NCI-H82 (cell line): ENCODE results near the gene STRIT1.
A peak's percentile ranks its signal among the peaks of the same experiment; 100 is the strongest.

Experiments used
- DNase-seq: peaks from one replicate; lab custom pipeline; 2025; lab: John Stamatoyannopoulos, UW

STRIT1 gene

DNA sequence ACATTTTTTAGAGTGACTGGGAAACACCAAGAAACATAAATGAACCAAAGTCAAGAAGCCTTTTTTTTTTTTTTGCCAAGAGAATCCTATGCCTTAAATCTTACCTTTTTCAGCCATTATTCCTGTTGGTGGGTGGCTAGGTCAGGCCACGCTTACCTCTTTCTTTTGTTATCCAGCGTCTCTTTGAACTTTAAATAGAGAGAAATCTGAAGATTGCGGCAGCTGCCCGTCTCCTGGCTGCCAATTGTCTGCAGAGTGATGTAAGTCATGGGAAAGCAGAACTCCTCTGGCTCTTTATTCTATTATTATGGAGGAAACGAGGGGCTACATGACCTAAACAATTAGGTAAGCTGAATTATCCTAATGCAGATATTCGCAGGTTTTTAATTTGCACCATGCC is at the start of gene STRIT1:
TSS of gene STRIT1 (minus strand) at position 168 of the 400 bp plus-strand sequence.
- no peak for DNase-seq

DNA sequence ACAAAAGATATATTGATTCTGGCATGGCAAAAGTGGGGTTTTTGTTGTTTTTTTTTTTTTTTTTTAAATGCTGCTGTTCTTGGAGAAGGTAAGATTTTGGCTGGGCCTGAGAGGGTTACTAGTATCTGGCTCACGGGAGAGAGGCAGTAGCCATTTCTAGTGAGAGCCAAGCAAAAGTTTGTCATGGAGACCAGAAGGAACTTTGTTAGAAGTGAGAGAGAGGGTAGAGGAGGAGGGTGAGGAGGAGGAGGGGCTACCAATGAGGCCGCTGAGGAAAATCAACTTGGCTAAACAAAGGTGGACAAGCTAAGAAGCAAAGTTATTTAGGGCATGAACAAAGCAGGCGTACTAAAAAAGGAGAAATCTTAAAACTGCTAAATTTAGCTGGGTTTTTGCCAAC is 48.9 kb upstream of the STRIT1 start:
- no peak for DNase-seq

DNA sequence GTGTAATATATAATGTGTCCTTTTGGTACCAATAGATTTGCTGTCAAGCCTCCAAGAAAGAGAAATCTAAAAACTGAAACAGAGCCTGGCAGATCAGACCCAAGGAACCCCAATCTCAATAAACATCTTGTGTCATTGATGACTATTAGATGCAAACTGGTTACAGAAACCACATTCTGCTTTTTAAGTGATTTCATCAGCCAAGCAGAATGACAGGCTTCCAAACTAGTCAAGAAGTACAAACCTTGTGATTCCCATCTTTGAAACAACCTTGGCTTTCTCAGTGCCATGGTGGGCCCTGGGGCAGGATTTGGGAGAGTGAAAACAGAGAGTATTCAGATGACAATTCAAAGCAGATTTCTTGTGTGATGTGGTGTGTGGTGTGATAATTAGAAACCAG is 45.6 kb upstream of the STRIT1 start:
- DNase-seq, result no peak

DNA sequence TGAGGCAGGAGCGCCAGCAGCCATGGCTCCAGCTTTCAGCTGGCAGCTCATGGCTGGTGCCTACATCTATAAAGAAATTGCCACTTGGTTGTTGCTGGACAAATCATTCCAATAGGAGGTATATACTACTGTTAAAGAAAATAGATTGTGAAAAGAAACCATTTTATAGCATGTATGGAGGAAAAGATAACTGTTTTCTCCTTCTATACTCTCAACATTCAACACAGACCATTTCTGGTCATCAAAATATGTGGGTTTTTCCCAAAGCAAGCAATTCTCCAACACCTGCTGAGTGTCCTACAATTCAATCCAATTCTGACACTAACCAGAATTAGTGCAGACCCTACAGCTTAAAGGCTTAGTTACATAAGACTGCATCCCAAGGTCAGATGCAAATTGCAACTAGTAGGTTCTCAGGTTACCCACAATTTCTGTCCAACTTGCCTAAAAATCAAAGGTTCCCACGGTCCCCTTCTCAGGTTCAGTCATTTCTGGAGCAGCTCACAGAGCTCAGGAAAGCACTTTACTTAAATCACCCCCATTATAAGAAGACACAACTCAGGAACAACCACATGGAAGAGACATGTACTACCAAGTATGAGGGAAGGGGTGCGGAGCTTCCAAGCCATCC is 42.4 kb upstream of the STRIT1 start:
- DNase-seq, result peak; percentile 73

DNA sequence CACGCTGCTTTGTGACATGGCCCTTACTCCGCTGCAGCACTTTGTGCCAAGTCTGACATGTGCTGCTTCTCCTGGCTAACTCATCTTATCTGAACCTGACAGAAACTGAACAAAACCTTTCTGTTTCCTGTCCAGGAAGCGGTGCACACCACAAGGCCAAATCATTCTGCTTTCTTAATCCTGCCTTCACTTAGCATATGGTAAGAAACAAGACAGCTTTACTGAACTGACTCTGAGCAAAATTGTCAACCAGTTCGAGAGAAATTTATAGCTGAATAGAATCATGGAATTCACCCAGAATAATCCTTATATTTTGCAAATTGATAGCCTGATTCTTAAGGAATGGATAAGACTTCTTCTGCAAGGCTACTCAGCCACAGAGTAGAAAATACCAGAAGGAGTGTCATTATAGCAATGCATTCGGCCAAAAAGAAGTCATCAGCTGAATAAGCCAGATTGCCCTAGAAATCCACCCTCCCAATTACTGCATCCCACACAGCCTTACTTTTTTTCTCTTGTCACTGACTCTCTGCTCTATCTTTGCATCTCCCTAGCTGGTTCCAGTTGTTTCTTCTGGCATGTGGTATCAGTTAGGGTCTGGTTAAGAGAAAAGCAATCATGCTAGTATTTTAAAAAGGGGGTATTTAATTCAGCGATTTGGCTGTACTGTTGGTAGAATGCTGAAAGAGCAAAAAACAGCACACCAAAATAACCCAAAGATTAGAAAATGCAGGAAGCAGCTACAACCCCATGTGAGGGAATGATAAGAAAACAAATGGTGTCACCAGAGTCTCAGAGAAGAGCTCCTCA is 41.6 kb upstream of the STRIT1 start:
- peak; percentile 29 for DNase-seq

DNA sequence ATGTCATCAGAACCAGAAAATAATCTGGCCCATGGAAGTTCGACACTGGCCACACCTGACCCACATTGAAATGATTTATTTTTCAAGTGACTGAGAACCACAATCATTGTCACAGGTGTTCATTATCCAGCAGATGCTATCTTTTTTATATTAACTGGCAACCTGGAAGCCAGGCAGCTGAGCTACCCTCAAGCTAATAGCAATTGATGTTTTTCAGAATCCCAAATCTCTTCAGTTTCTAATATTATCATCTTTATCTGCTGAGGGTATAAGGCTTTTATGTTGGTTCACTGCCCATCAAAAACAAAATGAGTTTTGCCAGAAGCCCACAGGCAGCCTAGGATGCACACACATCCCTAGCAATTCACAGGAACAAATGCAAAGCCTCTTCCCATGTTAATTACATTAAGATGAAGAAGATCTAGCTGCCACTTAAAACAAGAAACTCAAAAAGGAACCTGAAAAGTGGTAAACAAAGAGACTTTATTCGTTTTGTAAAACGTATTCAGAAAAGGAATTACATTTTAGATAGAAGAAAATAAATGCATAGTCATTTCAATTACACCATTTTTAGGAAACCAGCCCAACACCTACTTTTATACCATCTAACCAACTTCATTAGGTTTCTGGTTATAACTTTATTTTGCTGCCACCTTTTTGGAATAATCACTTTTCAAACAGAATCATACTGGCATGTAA is 40.9 kb upstream of the STRIT1 start:
- DNase-seq, result no peak

DNA sequence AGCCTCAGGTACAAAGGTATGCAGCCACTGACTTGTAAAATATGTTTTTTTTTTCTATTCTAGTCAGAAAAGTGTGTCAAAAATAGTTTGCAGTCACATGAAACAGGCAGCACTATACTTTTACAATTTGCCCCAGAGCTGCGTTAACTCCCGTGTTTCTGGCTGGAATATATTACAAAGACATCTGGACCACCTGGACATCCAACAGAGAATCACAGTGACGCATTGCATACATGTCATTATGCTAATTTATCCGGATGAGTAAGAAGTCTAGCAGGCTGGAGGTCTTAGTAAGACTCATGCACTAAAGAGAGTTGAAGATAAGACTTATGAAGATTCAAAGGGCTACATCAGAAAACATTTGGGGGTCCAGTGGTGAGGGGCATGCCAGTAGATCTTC is 39.2 kb upstream of the STRIT1 start:
- DNase-seq, result no peak

DNA sequence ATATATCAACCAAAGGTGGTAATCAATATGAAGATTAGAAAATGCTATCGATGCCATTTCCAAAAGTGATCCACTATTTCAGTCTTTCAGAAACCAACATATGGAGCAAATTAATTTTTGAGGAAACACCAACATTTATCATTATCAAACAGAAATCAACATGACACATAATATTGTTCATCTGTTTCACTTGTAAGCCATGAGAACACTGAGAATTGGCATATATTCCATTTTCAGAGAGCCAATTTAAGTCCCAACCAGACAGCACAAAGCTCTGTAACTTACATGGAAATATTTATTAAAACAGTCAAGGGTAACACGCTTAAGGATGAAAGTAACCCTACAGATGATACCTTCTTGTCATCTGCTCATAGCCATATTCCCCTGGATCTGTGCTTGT is 37.6 kb upstream of the STRIT1 start:
- no peak for DNase-seq

DNA sequence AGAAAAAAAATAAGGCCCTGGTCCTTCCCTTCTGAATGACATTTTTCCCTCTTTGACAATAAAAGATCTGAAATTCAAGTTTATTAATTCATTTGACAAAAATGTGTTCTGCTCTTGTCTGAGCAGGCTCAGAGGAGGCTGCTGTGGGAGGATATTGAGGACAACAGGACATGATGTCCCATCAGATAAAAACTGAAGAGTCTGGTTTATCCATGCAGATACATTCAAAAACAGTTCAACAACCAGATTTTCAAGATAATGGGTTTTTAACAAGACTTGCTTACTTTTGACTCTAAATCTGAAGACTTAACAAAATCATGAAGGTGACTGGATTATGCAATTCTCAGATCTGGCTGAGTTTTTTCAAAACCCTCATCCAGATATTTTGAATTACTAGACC is 36.9 kb upstream of the STRIT1 start:
- no peak for DNase-seq

DNA sequence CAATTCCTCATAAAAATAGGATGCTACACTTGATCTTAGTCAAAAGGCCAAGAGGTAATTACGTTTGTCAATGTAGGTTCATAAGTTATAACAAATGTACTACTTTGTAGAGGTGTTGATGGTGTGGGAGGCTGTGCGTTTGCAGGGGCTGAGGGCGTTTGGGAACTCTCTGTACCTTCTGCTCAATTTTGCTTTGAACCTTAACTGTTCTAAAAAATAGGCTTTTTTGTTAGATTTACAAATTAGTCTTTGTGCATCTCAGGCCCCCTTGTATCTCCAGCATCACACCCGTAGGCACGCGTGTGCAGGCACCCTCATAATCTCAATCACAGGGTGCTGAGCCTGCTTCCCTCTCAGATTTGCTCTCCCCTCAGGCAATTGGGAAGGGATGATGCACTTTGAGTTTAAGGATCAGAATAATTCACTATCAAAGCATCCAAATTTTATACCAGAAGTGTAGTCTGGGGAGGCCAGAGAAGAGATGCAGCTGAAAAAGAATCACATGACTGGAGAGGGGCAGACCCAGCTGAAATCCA is 36.1 kb upstream of the STRIT1 start:
- no peak for DNase-seq

DNA sequence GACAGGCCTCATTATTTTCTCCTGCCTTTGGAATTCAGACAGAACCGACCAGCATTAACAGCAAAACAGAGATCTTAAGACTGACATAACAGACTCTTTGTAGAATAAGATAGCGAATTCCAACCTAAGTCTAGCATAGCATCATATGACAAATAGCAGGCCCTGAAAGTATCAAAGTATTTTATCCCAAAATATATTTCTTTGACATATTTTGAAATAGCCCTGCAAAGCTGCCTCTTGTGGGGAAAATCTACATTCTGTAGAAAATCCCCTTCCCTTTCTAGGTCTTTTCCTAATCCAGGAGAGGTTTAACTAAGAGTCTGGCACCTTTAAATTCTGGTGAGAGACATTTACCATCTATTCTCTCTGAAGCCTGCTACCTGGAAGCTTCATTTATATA is 34.4 kb upstream of the STRIT1 start:
- no peak for DNase-seq

DNA sequence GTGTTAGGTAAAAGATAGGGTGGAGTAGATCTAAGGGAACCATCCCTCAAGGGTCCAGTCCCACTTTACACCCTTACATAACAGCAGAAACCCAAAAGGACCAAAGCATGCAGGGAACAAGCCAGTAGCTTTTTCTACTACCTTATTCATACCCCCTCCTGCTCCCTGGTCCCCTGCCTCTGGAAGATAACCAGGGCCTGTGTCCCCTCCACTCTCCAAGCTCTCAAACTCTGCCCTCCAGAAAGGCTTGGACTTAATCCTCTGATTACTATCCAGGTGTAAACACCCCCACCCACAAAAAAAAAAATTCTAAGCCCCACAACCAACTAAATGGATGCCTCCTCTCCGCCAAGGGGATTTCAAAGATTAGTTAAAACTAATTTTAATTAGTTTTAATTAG is 33.9 kb upstream of the STRIT1 start:
- peak; percentile 89 for DNase-seq

DNA sequence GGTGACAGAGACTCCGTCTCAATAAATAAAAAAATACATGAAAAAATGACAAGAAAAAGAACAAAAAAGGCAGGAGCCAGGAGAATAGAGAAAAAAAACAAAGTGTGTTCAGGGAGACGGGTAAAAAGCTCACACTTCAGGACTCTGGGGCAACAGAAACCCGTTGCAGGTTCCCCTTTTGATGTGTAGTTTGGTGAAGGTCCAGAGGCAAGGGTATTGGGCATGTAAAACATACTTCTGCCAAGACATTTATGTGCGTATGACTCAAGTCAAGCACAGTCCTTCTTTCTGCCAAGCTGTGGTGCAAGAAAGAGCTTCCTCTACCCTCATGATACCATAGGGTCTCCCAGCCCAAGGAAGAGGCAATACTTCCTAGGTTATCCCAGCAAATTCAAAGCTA is 33.4 kb upstream of the STRIT1 start:
- no peak for DNase-seq

DNA sequence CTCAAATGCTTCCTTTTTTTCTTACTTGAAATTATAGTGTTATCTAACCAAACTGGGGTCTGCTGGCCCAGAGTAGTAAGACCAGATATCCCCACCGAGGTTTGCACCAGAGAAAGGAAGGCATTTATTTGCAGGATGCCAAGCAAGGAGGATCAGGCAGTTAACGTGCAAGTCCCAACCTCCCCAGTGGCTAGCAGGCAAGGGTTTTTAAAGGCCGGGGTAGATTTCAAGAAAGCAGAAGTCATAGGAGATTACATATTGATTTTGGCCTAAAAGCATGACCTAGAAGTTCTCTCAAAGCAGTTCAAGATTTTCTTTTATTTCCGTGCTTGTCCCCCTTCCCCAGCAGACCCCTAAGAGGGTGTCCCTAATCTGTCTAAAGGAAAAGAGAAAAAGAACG is 32.8 kb upstream of the STRIT1 start:
- DNase-seq, result no peak

DNA sequence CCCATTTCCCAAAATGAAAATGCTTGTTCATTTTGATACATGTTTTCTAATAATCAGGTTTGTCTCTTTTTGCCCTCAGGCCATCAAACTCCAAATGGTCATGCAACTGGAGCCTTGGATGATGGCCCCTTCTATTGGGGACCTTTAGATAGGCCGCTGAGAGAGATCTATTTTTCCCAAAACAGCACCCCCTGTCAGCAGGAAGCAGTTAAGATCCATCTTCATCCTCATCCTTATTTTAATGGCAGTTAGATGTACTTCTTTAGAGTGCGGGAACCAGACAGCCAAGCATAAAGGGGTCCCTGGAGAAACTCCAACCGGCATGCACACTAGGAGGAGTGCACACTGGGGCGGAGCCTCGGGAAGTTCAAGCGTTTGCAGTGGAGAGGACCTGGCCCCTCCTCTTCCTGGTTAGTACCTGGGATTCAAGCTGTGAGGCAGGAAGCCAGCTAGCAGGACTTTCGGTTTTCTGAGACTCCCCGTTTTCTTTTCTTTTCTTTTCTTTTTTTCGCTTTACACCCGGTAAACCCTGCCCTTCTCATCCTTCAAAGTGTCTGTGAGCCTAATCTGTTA is 31.9 kb upstream of the STRIT1 start:
- DNase-seq, result peak; percentile 15

DNA sequence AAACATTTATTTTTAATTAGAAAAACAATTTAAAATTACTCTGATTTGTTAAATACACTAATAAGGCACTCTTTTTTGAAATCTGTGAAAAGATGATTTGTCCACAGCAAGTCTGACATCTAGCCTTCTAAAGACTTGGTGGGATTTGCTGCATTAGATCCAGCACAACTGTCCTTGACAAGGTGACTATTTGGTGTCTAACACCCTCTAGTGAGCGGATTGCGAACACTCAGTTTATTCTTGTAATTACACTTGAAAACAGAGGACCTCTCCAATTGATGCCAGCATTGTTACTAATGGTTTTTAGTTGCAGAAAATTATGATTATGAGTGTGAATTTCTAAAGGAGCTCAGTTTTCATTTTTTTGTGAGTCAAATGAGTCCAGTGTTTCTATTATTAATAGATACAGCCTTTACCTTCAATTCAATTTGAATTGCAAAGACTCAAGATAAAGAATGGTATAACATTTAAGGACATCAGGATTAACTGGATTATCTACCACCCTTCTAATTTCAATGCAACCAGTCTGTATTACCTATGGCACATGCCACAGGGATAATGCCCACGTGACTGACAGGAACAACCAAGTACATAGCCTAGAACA is 29.7 kb upstream of the STRIT1 start:
- DNase-seq, result peak; percentile 93

DNA sequence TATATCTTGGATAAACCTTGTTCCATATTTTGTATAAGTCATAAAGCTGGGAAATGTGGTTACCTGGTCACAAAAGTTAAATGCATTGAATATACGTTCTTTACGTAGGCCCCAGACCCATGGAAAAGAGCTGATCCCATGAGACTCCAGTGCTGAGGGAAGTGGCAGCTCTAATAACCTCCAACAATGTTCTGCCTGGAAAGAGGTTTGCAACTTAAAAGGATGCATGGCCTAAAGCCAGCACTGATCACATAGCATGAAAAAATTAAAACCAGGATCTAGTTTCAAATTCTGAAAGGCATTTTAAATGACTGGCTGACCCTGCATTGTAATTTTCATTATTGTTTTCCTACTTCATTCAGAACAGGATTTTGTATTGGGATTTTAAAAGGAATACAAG is 27.9 kb upstream of the STRIT1 start:
- DNase-seq, result no peak

DNA sequence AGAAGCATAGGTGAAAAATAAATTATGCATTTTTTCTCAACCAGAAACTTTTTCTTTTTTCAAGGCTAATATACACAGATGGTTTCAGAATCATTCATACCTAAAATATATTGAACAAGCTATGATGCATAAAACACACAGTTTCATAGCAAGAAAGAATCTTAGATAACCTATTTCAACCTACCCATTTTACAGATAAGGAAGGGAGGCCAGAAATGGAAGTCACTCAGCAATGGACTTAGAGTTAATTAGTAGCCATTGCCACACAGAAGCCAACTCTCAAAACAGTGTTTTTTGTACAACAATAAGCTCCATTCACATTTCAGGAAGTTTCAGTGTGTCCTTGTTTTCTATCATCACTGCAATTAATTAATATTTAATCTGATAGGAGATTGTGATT is 27.5 kb upstream of the STRIT1 start:
- no peak for DNase-seq

DNA sequence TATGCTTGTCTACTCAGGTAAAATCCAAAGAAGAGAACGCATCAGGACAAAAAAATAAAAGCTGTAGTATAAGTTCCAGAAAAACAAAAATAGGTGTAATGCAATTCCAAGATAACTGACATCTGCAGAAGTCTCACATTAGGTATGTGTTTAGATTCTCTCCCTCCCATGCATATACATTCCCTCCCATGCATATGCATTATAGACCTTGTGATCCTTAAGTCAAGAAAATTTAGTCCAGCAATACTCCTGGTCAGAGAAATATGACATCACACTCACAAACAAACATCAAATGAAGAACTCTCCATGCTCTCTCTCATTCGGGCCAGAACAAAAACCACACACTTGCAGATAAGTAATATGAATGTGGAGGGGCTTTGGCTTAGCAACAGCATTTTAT is 25.3 kb upstream of the STRIT1 start:
- DNase-seq, result no peak

DNA sequence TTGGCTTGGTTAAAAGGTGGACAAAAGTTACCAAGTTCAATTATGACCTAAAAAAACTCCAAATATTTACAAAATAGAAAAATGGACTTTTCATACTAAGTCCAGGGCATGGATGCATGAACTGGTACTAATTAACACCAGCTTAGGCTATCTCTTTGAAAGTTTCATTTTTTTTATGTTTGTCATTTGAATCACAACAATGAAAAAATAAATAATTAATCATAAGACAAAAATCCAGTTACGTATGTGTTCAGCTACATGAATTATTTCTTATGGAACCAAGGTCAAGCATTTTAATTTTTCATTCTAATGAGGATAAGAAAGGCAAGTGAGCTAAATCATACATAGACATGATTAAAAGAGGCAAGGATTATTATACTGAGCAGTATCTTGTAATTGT is 23.7 kb upstream of the STRIT1 start:
- no peak for DNase-seq

DNA sequence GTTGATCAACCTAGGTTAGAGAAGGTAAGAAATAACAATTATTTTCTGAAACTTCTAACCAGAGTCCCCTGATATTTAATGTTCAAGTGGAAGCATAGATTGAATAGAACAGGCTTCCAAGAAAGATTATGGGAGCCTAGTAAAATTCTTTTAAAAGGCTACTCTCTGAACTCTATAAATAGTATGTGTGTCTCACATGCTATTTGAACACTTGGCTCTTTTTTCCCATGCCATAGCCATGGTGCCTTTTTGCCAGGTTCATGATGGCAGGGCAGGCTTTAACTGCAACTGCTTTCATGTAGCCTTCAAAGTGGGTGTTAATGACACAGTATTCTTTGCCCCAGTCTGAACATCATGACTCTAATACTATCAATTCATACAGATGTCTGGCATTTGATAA is 22.9 kb upstream of the STRIT1 start:
- DNase-seq, result no peak

DNA sequence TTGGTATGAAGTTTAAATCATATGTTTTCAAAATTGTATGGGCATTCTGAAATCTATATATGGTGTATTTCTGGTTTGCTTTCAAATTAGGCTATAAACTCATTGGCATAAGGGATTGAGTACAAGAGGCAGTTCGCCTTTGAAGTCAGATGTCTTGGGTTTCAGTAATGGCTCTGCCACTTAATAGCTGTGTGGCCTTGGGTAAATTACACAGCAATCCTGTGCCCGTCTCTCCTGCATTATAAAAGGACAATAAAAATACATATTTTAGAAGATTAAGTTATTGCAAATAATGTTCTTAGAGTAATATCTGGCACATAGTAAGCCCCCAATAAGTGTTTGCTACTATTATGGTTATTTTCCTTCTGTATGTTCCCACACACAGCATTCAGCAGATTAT is 20.4 kb upstream of the STRIT1 start:
- no peak for DNase-seq
